ENCODE results near the gene TBC1D17. TPM values are rescaled to one million over a fixed set of nuclear protein-coding genes. Genes with fewer than 3 reads are reported as not detected.

Gene TBC1D17
- 44.9 TPM for total RNA-seq
- long read RNA-seq, transcript TBC1D17-201 (17 exons, 2,366 nt), result major isoform, 10 of 21 reads
- long read RNA-seq, partial matches to known transcripts, result 6 of 21 reads
- long read RNA-seq, other reads (novel, unspliced or antisense), result 5 of 21 reads

DNA sequence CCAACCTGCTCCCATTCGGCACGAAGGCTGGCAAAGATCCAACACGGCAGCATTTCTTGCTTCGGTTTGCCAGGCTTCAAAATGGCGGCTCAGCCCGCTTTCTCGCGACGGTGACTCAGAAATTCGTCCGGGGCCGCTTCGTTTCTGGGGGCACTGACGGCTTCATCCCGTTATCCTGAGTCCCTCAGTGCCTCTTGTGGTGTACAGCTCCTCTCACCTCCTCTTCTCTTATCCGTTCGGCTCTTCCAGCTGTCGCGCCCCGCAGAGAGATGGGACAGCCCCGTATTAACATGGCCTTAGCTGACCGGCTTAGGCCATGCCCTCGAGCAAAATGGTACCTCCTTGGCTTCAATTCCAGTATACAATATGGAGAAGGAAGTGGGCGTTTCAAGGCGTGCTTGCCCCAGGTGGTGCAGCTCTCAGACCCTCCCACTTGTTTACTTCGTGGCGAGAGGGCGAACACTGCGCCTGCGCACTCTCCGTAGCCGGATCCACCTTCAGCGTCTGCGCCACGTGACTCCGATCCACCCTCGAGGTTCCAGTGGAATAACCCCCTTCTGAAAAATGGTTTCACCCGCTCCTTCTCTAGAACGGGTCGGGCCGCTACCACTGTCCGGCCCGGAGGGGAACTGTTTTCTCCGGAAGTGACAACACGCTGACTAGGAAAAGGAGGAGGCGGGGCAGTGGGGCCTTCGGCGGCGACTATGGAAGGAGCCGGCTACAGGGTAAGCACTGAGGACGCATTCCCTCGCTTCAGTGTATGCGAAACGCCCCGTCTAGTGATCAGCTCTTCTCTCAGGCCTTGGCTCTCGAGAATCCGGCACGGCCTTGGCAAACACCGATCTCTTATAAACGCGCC lies at the start of gene TBC1D17, which contains the start of gene AKT1S1:
TBC1D17 (plus strand) TSS at position 683 of the 859 bp plus-strand sequence; CDS start at position 705, 22 bp downstream.
AKT1S1 (minus strand) TSS at position 336 of the 859 bp plus-strand sequence. CDS start 4,060 bp downstream, outside the sequence.
- ATAC-seq, result peak; percentile 83
- peak; percentile 99 for DNase-seq (ENCODE audit: missing footprints)
- intact Hi-C loops (cut with DNase I), result loop anchor here (1.0 to 10.0 kb wide), 4 partner anchors 60 to 382 kb away; partner anchors contain the start of genes PRMT1 and RPS11

DNA sequence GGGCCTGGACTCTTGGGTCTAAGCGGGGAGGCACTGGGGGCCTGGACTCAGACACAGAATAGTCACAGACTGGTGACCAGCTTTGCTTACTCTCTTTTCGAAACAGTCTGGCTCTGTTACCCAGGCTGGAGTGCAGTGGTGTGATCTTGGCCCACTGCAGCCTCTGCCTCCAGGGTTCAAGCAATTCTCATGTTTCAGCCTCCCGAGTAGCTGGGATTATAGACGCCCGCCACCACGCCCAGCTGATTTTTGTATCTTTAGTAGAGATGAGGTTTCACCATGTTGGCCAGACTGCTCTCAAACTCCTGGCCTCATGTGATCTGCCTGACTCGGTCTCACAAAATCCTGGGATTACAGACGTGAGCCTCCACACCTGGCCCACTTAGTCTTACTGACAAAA lies 48.3 kb upstream of the TBC1D17 start:
- intact Hi-C loops (cut with DNase I), result no loop called here
- ATAC-seq, result no peak
- DNase-seq (ENCODE audit: missing footprints), result no peak

- intact Hi-C loops (cut with DNase I), result no loop called here
- DNase-seq (ENCODE audit: missing footprints), result no peak
- no peak for ATAC-seq
Observed at GRCh38 chr19:49829721-49830120, 47.8 kb upstream of the TBC1D17 start.

DNA sequence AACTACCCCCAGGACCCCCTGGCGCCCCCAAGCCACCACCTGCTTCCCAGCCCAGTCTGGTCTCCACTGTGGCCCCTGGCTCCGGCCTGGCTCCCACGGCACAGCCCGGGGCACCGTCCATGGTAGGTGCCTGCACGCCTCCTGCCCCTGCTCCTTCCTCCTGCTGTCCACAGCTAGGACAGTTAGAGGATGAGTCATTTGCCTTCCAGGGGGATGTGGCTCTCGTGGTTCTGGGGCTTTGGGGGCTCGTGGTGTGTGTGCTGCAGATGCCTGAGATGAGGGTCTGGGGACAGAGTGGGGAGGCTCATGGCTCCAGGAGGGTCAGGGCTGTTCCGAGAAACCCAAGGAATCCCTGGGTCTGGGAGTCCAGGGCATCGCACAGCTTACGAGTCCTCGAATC lies 46.7 kb upstream of the TBC1D17 start:
- intact Hi-C loops (cut with DNase I), result no loop called here
- ATAC-seq, result no peak

DNA sequence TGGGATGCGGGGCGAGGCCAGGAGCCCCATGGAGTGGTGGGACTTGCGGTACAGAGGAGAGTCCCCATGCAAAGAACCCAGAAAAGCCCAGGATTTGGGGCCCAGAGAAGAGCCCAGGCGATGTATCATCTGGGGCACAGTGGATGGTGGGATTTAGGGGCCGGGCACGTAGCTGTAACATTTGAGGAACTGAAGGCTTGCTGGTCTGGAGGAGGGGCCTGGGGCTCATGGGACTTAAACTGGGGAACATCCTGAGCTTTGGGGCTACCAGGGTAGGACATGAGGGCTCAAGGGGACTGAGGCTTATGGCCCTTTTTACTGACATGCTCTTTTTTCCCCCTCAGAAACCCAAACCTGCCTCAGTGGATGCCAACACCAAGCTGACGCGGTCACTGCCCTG lies 45.9 kb upstream of the TBC1D17 start:
- ATAC-seq (no peak), DNase-seq (ENCODE audit: missing footprints) (no peak)
- intact Hi-C loops (cut with DNase I), result no loop called here

More for the DNA sequence above, 46.7 kb upstream of the TBC1D17 start:
- DNase-seq (ENCODE audit: missing footprints), result no peak

- ATAC-seq, result no peak
Observed at GRCh38 chr19:49832556-49832955, 44.9 kb upstream of the TBC1D17 start.

GRCh38 chr19:49833599-49833998 lies 43.9 kb upstream of the TBC1D17 start:
- no peak for ATAC-seq
- DNase-seq (ENCODE audit: missing footprints), result no peak
- intact Hi-C loops (cut with DNase I), result no loop called here

More at GRCh38 chr19:49832556-49832955, 44.9 kb upstream of the TBC1D17 start:
- intact Hi-C loops (cut with DNase I), result no loop called here
- DNase-seq (ENCODE audit: missing footprints), result no peak

GRCh38 chr19:49835562-49835961 lies 41.9 kb upstream of the TBC1D17 start:
- intact Hi-C loops (cut with DNase I), result no loop called here
- ATAC-seq (no peak), DNase-seq (ENCODE audit: missing footprints) (no peak)

GRCh38 chr19:49836176-49837008 lies 41.1 kb upstream of the TBC1D17 start:
- ATAC-seq (no peak), DNase-seq (ENCODE audit: missing footprints) (no peak)
- intact Hi-C loops (cut with DNase I), result no loop called here

DNA sequence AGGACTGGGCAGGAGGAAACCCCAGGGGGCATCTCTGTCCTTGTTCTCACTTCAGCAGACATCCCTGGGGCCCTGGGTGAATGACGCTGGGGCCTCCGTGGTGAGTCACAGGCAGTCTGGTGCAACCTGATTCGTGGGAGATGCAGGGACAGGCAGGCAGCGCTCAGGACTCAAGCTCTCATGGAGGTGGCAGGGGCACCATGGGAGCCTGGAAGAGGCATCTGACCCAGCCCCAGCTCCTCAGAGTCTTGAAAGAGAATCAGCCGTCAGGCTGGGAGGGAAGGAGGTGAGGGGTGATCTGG lies 40.5 kb upstream of the TBC1D17 start:
- DNase-seq (ENCODE audit: missing footprints) (no peak), ATAC-seq (no peak)
- intact Hi-C loops (cut with DNase I), result no loop called here

GRCh38 chr19:49837425-49837824 lies 40.1 kb upstream of the TBC1D17 start:
- intact Hi-C loops (cut with DNase I), result no loop called here
- DNase-seq (ENCODE audit: missing footprints) (no peak), ATAC-seq (no peak)

DNA sequence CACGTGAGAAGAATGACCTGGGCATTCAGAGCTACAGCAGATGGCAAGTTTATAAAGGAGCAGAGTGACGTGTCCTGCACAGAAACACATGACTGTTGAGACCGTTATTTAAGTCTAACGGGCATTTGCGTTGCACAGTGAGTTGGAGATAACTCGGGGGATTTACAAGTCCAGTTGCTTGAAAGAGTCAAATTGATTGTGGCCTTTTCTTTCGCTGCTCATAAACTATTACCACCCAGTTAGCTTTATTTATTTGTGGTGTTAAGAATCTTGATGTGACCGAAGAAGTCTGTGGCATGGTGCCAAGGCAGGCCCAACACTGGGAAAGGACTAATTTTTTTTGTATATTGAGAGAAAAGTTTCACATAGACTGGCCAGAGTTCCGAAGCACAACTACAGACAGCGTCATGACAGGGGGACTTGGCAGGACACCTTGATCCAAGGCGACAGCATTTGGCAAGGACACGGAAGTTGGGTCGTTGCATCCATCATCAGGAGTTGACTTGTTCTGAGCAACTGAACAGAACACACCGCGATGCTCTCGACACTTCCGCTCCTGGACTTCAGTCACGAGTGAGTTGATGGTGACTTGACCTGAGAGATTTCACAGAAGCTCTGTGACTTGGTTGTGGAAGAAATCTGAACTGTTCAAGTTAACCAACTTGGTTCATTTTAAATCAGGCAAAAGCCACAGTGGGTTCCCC lies 38.5 kb upstream of the TBC1D17 start:
- peak; percentile 55 for ATAC-seq
- intact Hi-C loops (cut with DNase I), result loop anchor here (2.0 kb wide), 1 partner anchor 14 kb away; no protein-coding TSS in a partner anchor
- no peak for DNase-seq (ENCODE audit: missing footprints)

GRCh38 chr19:49839713-49840112 lies 37.8 kb upstream of the TBC1D17 start:
- DNase-seq (ENCODE audit: missing footprints), result no peak
- intact Hi-C loops (cut with DNase I), result loop anchor here (2.0 kb wide), 1 partner anchor 15 kb away; no protein-coding TSS in a partner anchor
- no peak for ATAC-seq

DNA sequence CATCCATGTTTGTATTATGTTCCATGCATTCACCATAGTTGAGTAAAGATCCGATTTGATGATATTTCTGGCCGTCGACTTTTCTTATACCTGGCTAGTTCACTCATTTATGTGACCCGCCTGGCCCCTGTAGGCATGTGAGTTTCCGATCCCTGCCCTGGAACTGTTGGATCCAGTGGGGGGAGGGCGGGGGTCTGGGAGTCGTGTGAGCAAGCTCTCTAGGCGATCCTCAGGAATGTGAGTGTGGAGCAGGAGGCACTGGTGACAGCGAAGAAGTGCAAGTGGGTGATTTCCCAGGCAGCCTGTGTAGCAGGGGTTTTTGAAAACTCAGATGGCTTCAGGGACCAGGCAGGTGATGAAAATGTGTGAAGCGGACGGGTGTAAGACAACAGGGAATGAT lies 37.2 kb upstream of the TBC1D17 start:
- no peak for ATAC-seq
- intact Hi-C loops (cut with DNase I), result no loop called here
- DNase-seq (ENCODE audit: missing footprints), result no peak

GRCh38 chr19:49840736-49841249 lies 36.7 kb upstream of the TBC1D17 start:
- intact Hi-C loops (cut with DNase I), result no loop called here
- DNase-seq (ENCODE audit: missing footprints), result no peak

GRCh38 chr19:49843265-49843664 lies 34.2 kb upstream of the TBC1D17 start:
- intact Hi-C loops (cut with DNase I), result no loop called here
- no peak for ATAC-seq
- no peak for DNase-seq (ENCODE audit: missing footprints)

More at GRCh38 chr19:49840736-49841249, 36.7 kb upstream of the TBC1D17 start:
- ATAC-seq, result no peak

GRCh38 chr19:49844138-49845095 lies 33.1 kb upstream of the TBC1D17 start:
- DNase-seq (ENCODE audit: missing footprints) (no peak), ATAC-seq (no peak)
- intact Hi-C loops (cut with DNase I), result no loop called here

Measured in Right ventricle myocardium inferior (tissue), 1 donor.